Type B pancreatic cell (in vitro differentiated cells): ENCODE results near the gene GMDS. TPM values are rescaled to one million over a fixed set of nuclear protein-coding genes. Genes with fewer than 3 reads are reported as not detected.

Experiments used
- DNase-seq: peaks from one replicate; pipeline ENCODE4 v3.0.0; 2021; ENCODE audit warnings: mixed read lengths; ENCODE audit not compliant: unreplicated experiment; ENCODE audit errors: extremely low spot score
- H3K27ac Mint-ChIP-seq: 2 replicates; pipeline ENCODE4 v1.8.0; 2021; ENCODE audit warnings: mild to moderate bottlenecking, mixed read lengths
- H3K27me3 Mint-ChIP-seq: 2 replicates; pipeline ENCODE4 v1.8.0; 2021; ENCODE audit warnings: mixed read lengths
- H3K36me3 Mint-ChIP-seq: 2 replicates; pipeline ENCODE4 v1.8.0; 2021; ENCODE audit warnings: mixed read lengths
- H3K4me1 Mint-ChIP-seq: one replicate; pipeline ENCODE4 v1.8.0; 2021; ENCODE audit warnings: mixed read lengths; ENCODE audit not compliant: unreplicated experiment
- H3K4me3 Mint-ChIP-seq: 2 replicates; pipeline ENCODE4 v1.8.0; 2021; ENCODE audit warnings: mild to moderate bottlenecking, mixed read lengths
- H3K9me3 Mint-ChIP-seq: 2 replicates; pipeline ENCODE4 v1.8.0; 2021; ENCODE audit warnings: mixed read lengths
- total RNA-seq: library from RNA; stranded (reverse); gene quantifications from 2 replicates; pipeline ENCODE4 v1.2.1, GENCODE V29; 2021; ENCODE audit warnings: low replicate concordance
- TF ChIP-seq, protein P1 (sequence below): fragments of 200-600 bp; sonication (generic); conservative IDR thresholded peaks from 2 replicates; pipeline ENCODE4 v1.5.0; 2021; ENCODE audit warnings: antibody characterized with exemption, mild to moderate bottlenecking

The GMDS gene
- total RNA-seq, 1 donor from 2014 or later: 41.3 TPM

DNA sequence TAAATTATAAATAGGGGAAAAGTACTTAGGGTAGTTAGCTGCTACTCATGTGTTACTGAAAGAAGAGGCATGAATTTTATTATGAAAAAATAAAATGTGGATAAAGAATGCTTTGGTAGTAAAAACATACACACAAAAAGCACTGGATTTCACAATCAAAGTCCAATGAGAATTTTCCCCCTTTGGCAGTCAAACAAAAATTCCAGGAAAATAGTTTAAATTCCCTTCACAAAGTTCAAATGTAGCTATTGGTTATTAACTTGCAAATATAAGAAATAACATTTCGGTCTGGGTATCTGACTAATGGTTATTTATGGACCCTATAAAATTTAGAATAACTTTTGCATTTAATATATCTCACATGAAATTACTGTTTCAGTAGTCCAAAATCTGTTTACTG, 425.2 kb downstream of the GMDS start:
- Mint-ChIP-seq H3K4me1 (peaks cover 24% of the 10 kb centered on the region), H3K36me3 (peaks cover 9% of the 10 kb centered on the region), H3K9me3 (no peaks in the 10 kb centered on the region), H3K4me3 (no peak overlapping the region), H3K27ac (no peak overlapping the region), H3K27me3 (no peaks in the 10 kb centered on the region)
- DNase-seq: no peak
- TF ChIP-seq, protein P1, sequence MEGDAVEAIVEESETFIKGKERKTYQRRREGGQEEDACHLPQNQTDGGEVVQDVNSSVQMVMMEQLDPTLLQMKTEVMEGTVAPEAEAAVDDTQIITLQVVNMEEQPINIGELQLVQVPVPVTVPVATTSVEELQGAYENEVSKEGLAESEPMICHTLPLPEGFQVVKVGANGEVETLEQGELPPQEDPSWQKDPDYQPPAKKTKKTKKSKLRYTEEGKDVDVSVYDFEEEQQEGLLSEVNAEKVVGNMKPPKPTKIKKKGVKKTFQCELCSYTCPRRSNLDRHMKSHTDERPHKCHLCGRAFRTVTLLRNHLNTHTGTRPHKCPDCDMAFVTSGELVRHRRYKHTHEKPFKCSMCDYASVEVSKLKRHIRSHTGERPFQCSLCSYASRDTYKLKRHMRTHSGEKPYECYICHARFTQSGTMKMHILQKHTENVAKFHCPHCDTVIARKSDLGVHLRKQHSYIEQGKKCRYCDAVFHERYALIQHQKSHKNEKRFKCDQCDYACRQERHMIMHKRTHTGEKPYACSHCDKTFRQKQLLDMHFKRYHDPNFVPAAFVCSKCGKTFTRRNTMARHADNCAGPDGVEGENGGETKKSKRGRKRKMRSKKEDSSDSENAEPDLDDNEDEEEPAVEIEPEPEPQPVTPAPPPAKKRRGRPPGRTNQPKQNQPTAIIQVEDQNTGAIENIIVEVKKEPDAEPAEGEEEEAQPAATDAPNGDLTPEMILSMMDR: no peak

DNA sequence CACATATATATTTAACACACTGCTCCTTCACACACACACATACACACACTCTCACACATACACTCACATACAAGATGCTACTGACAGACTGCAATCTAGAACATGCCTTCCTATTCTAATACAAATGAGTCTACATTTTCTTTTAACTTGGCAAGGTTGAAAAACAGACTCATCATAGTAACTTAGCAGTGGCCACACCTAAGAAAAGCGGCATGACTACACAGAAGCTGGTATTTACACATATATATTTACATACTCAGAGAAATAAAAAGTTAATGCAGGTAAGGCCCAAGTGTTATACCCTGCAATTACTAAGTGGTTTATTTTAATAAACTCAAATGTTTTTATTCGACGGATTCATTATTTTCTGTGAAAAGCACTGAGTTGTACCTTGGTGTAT, 426.4 kb downstream of the GMDS start:
- H3K4me3 Mint-ChIP-seq: no peak overlapping the region

DNA sequence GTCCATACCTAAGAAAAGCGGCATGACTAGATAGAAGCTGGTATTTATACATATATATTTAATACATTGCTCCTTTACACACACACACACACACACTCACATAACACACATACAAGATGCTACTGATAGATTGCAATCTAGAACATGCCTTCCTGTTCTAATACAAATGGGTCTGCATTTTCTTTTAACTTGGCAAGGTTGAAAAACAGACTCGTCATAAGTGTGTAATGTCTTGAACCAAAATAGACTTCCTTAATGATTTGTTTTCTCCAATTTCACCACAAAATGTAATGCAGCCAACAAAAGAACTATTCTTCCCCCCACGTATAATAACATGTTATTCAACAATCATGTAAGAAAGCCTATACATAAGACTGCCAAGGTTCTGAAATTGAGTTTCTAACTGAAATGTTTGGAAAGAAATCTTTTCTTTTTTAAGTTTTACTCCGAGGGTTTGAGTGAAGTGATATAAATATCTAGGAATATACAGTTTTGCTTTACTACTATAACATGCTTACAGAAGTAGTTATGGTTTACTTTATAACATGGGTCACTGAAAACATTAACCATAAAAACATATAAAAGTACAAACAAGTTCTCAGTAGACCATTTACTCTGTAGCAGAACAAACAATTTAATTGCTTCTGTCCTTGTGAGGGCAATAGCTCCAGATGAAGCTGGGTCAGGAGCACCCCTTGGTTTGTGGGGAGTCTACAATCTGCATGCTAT, 428.2 kb downstream of the GMDS start:
- Mint-ChIP-seq H3K27ac (no peak overlapping the region), H3K4me1 (peaks cover 22% of the 10 kb centered on the region), H3K9me3 (no peaks in the 10 kb centered on the region), H3K4me3 (no peak overlapping the region), H3K36me3 (no peaks in the 10 kb centered on the region), H3K27me3 (peaks cover 1% of the 10 kb centered on the region)
- TF ChIP-seq, protein P1: no peak
- no peak for DNase-seq

More for the DNA sequence above, 426.4 kb downstream of the GMDS start:
- no peak for DNase-seq
- peaks cover 24% of the 10 kb centered on the region for H3K4me1 Mint-ChIP-seq
- TF ChIP-seq, protein P1: no peak
- no peaks in the 10 kb centered on the region for H3K9me3 Mint-ChIP-seq
- H3K27me3 Mint-ChIP-seq: no peaks in the 10 kb centered on the region
- no peaks in the 10 kb centered on the region for H3K36me3 Mint-ChIP-seq
- no peak overlapping the region for H3K27ac Mint-ChIP-seq

DNA sequence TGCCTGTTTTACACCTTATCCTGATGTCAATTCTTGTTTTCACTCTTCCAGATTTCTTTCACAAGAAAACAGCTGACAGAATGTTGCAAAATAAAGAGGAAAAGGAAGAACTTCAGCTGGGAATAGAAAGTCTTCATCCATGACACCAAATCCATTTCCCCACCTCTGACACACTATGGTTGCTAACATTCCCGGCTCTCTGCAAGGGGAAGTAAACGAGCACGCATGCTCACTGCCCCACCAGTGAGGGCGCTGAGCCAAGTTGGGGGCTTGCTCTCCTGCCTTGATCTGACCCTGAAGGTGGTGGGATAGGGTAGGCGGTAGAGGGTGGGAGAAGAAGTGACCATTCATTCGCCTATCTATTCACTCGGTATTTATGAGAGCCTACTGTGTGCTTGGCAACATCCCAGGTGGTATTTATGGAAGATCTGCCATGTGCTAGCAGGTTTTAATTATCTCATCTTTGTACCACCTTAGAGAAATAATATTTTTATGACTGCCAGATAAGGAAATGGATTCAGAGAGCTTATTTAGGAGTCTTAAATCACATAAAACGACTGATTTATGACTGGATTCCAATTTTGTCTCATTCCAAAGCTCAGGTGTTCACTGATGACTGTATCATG, 429.5 kb downstream of the GMDS start:
- H3K4me3 Mint-ChIP-seq: no peak overlapping the region
- peaks cover 6% of the 10 kb centered on the region for H3K27me3 Mint-ChIP-seq
- H3K27ac Mint-ChIP-seq: no peak overlapping the region
- no peaks in the 10 kb centered on the region for H3K9me3 Mint-ChIP-seq
- TF ChIP-seq, protein P1: no peak
- no peaks in the 10 kb centered on the region for H3K36me3 Mint-ChIP-seq
- peaks cover 9% of the 10 kb centered on the region for H3K4me1 Mint-ChIP-seq
- no peak for DNase-seq

DNA sequence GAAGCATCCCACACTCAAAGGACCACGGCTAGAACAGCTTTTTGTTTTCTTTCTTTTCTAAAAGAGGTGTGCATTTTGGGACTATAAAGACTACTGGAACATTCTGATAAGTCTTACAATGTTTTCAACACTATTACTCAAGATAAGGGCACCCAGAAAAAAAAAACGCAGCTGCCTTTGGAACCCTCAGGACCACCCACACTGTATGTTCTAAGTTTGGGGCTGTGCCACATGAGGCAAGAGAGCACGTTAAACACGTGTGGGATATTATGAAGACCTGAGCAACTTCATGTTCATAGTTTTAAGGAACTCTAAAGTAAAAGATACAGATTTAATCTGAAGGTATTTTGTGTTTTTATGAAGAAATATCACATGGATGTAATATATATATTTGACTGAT, 431.1 kb downstream of the GMDS start:
- no peak overlapping the region for H3K4me3 Mint-ChIP-seq
- no peaks in the 10 kb centered on the region for H3K36me3 Mint-ChIP-seq
- H3K9me3 Mint-ChIP-seq: no peaks in the 10 kb centered on the region
- H3K4me1 Mint-ChIP-seq: peaks cover 15% of the 10 kb centered on the region
- peaks cover 6% of the 10 kb centered on the region for H3K27me3 Mint-ChIP-seq
- no peak for DNase-seq
- TF ChIP-seq, protein P1: no peak
- H3K27ac Mint-ChIP-seq: no peak overlapping the region
